NCI-H187 (cell line): Measurements from ENCODE around the gene PTPRA.

Experiments used
- DNase-seq, 2 experiments: peaks; one replicate each; lab custom pipeline; 2025; lab: John Stamatoyannopoulos, UW

The PTPRA gene

GRCh38 chr20:3077618-3078134 lies 204.4 kb downstream of the PTPRA start:
- DNase-seq = no peak

- no peak for DNase-seq
Observed at GRCh38 chr20:3080939-3081388, 207.7 kb downstream of the PTPRA start.

- DNase-seq = no peak
Observed at GRCh38 chr20:3081641-3082040, 208.4 kb downstream of the PTPRA start.

GRCh38 chr20:3082306-3082951 lies 209.1 kb downstream of the PTPRA start:
- DNase-seq = no peak

- DNase-seq = no peak
Observed at GRCh38 chr20:3082955-3083952, 210.0 kb downstream of the PTPRA start.

GRCh38 chr20:3084283-3084985 lies 211.2 kb downstream of the PTPRA start, which contains the start of gene AVP:
Gene AVP, minus strand, starts transcription at chr20:3084724. Its CDS starts 50 bp downstream, at chr20:3084674.
- DNase-seq = no peak

- no peak for DNase-seq
Observed at GRCh38 chr20:3084986-3085360, 211.7 kb downstream of the PTPRA start.

GRCh38 chr20:3085571-3086072 lies 212.3 kb downstream of the PTPRA start:
- no peak for DNase-seq

GRCh38 chr20:3088031-3088430 lies 214.8 kb downstream of the PTPRA start:
- no peak for DNase-seq
